ENCODE data around the gene TMCC2. TPM values are rescaled to one million over a fixed set of nuclear protein-coding genes. Genes with fewer than 3 reads are reported as not detected.
"Not testable (repeated sequence)": the region's sequence is repeated elsewhere in the genome, so short reads cannot be mapped to it uniquely, and the experiment has no call there.

The TMCC2 gene
- total RNA-seq, 1 experiment from 2014 or later: 2.7 TPM

- no peak for TF ChIP-seq REST (IDR thresholded peaks at IDR 0.05; ENCODE audit: low read depth)
- TF ChIP-seq JUND (IDR thresholded peaks at IDR 0.05): no peak
- TF ChIP-seq SIN3A (IDR thresholded peaks at IDR 0.05; ENCODE audit: low read depth): no peak
- no peak for TF ChIP-seq SP1 (IDR thresholded peaks at IDR 0.05; ENCODE audit: low read depth)
- TF ChIP-seq ZNF274 (IDR thresholded peaks at IDR 0.05; ENCODE audit: low read depth, low read length): no peak
- TF ChIP-seq CBX3 (IDR thresholded peaks at IDR 0.05; ENCODE audit: low read depth): no peak
- TF ChIP-seq EZH2 (IDR thresholded peaks at IDR 0.05): no peak
- TF ChIP-seq CEBPB (IDR thresholded peaks at IDR 0.05; ENCODE audit: low read depth): no peak
- no peak for TF ChIP-seq POLR2A (IDR thresholded peaks at IDR 0.05; ENCODE audit: borderline replicate concordance, extremely low read depth, insufficient read depth, insufficient read length)
Measured at GRCh38 chr1:205232127-205232820, 4.5 kb downstream of the TMCC2 start (continued).

- no peaks in the 10 kb centered on the region for H3K9me2 ChIP-seq (ENCODE audit: insufficient read depth)
- no peak overlapping the region for H2AFZ ChIP-seq (ENCODE audit: low read depth, low read length, poor library complexity, severe bottlenecking)
- no peak for DNase-seq (ENCODE audit: low read depth, low spot score)
- H4K20me1 ChIP-seq (ENCODE audit: insufficient read depth): no peaks in the 10 kb centered on the region
- ChIA-PET CTCF (interaction anchor here (0.7 kb wide), 1 partner anchor 33 kb away, joined by 3 read pairs; no protein-coding TSS in a partner anchor), RAD21 (ENCODE audit: low non-redundant PET in 1 of 2, low total read pairs in 2 of 2, uncharacterized antibody in 2 of 2, unreplicated experiment in 2 of 2) (no interaction called here), POLR2A (no interaction called here)
- TF ChIP-seq POLR2AphosphoS5 (IDR thresholded peaks at IDR 0.05; ENCODE audit: low read depth, low read length): no peak
- no peak for TF ChIP-seq CBX3 (IDR thresholded peaks at IDR 0.05; ENCODE audit: low read depth)
- H3K4me3 ChIP-seq (replicated peaks in 1 of 2; ENCODE audit: low read depth in 1 of 2, low read length in 2 of 2): no peak overlapping the region
- intact Hi-C loops (cut with micrococcal nuclease): no loop called here
- no peak overlapping the region for H3K4me2 ChIP-seq (ENCODE audit: low read length)
- H3K9ac ChIP-seq (ENCODE audit: low read length): no peak overlapping the region
- H3K36me3 ChIP-seq (ENCODE audit: control insufficient read depth in 1 of 2, insufficient read depth in 2 of 2, low read length in 2 of 2): no peaks in the 10 kb centered on the region
- no peaks in the 10 kb centered on the region for H3K79me2 ChIP-seq (ENCODE audit: insufficient read depth, low read length)
- H3K4me1 ChIP-seq (ENCODE audit: control insufficient read depth in 1 of 2, insufficient read depth in 2 of 2, low read length in 2 of 2): peaks cover 3 to 14% of the 10 kb centered on the region in 2 experiments; a peak in 3 of 4 replicates
- H3K27me3 ChIP-seq (ENCODE audit: insufficient read depth, low read length): no peaks in the 10 kb centered on the region
- no peak for ATAC-seq
- no peak overlapping the region for H3K27ac ChIP-seq (ENCODE audit: low read depth, low read length)
- BruUV-seq (replicated peaks): no TSS peak
- H3K9me3 ChIP-seq (ENCODE audit: control insufficient read depth in 1 of 2, insufficient read depth in 1 of 2, low read depth in 1 of 2, low read length in 2 of 2): no peaks in the 10 kb centered on the region
Measured at GRCh38 chr1:205232945-205233397, 5.2 kb downstream of the TMCC2 start.

GRCh38 chr1:205233986-205234385 lies 6.2 kb downstream of the TMCC2 start:
- POLR2A ChIA-PET; intact Hi-C loops (cut with micrococcal nuclease); H3K9me2 ChIP-seq (ENCODE audit: insufficient read depth); RAD21 ChIA-PET (ENCODE audit: low non-redundant PET in 1 of 2, low total read pairs in 2 of 2, uncharacterized antibody in 2 of 2, unreplicated experiment in 2 of 2); H3K79me2 ChIP-seq (ENCODE audit: insufficient read depth, low read length); H3K4me2 ChIP-seq (ENCODE audit: low read length); H3K36me3 ChIP-seq (ENCODE audit: control insufficient read depth in 1 of 2, insufficient read depth in 2 of 2, low read length in 2 of 2); H2AFZ ChIP-seq (ENCODE audit: low read depth, low read length, poor library complexity, severe bottlenecking); CTCF ChIA-PET; H3K9ac ChIP-seq (ENCODE audit: low read length); H3K27me3 ChIP-seq (ENCODE audit: insufficient read depth, low read length); H3K9me3 ChIP-seq (ENCODE audit: control insufficient read depth in 1 of 2, insufficient read depth in 1 of 2, low read depth in 1 of 2, low read length in 2 of 2); DNase-seq (ENCODE audit: low read depth, low spot score); H3K4me3 ChIP-seq (replicated peaks in 1 of 2; ENCODE audit: low read depth in 1 of 2, low read length in 2 of 2); ATAC-seq; H3K27ac ChIP-seq (ENCODE audit: low read depth, low read length); H4K20me1 ChIP-seq (ENCODE audit: insufficient read depth); H3K4me1 ChIP-seq (ENCODE audit: control insufficient read depth in 1 of 2, insufficient read depth in 2 of 2, low read length in 2 of 2); BruUV-seq (replicated peaks): not testable (repeated sequence)
